HG03469 (cell line): ENCODE data around the gene ST6GALNAC6.
"Not testable (repeated sequence)": the region's sequence is repeated elsewhere in the genome, so short reads cannot be mapped to it uniquely, and the experiment has no call there.

Source experiments
- ATAC-seq: cut with Tn5 transposase; IDR thresholded peaks from one replicate; pipeline ENCODE4 v1.9.1; 2021; ENCODE audit warnings: mild to moderate bottlenecking, moderate library complexity, moderate number of reproducible peaks; ENCODE audit not compliant: unreplicated experiment

Gene ST6GALNAC6

GRCh38 chr9:127858041-127858512, 41.3 kb downstream of the ST6GALNAC6 start:
- no peak for ATAC-seq

- no peak for ATAC-seq
These were observed 42.1 kb downstream of the ST6GALNAC6 start for GRCh38 chr9:127857278-127857677.

DNA sequence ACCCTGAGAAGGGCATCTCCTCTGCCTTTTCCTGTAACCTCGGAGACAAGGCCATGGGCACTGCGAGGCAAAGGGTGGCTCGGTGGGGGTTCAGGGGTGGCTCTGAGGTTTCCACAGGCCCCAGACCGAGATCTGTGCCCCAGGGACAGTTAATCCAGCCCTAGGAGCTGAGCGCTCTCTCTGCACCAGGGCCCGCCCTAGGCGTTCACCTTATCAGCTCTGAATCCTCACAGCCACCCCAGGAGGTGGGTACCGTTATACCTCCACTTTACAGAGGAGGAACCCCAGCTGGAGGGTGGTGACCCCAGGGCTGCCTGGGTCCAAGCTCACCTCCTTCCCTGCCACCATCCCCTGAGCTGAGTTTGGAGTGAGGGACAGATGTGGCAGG, 42.7 kb downstream of the ST6GALNAC6 start:
- ATAC-seq: no peak

- ATAC-seq: no peak
These were observed 43.2 kb downstream of the ST6GALNAC6 start for GRCh38 chr9:127856094-127856728.

GRCh38 chr9:127855522-127855921, 43.9 kb downstream of the ST6GALNAC6 start:
- no peak for ATAC-seq

- ATAC-seq: no peak
These were observed 44.4 kb downstream of the ST6GALNAC6 start for GRCh38 chr9:127854960-127855359.

GRCh38 chr9:127854184-127854806, 45.1 kb downstream of the ST6GALNAC6 start, which contains the start of gene ENG:
Gene ENG (minus strand): TSS chr9:127854658. CDS start chr9:127854355, 303 bp downstream.
- no peak for ATAC-seq

DNA sequence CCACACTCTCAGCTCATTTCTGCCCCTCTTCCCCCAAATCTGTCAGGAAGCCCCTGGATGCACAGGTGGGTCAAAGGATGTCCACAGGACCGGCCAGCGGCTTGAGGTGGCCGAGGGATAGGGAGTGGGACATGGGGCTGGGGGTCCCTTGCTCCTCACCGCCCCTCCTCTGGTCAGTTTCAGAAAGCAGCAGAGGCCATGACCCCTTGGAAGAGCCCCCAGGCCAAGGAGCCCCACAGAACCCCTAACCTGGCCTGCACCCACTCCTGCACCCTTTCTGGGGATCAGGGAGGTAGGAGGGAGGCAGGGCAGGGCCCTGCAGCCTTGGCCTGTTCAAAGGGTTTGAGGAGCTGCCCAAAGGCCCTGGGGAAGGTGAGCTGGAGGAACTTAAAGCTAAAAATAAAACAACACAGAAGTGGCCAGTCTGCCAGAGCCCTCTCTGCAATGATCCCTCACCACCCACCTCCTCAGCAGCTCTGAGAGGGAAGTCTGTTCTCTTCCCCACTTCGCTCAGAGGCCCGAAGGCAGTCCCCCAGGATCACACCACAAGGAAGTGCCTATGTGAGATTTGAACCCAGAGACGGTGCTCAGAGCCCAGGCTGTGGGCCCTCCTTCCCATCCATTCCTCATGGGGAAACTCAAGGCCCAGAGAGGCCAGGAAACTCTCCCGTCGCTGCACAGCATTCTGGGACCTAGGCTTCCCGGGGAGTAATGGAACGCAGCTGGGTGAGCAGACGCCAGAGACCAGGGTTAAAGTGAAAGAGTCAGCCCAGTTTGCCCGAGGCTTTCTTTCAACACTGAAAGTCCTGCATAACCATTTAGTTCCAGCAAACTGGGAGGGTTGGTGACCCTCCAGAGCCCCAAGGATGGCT, 45.9 kb downstream of the ST6GALNAC6 start:
- no peak for ATAC-seq

GRCh38 chr9:127852829-127853228, 46.6 kb downstream of the ST6GALNAC6 start:
- no peak for ATAC-seq

DNA sequence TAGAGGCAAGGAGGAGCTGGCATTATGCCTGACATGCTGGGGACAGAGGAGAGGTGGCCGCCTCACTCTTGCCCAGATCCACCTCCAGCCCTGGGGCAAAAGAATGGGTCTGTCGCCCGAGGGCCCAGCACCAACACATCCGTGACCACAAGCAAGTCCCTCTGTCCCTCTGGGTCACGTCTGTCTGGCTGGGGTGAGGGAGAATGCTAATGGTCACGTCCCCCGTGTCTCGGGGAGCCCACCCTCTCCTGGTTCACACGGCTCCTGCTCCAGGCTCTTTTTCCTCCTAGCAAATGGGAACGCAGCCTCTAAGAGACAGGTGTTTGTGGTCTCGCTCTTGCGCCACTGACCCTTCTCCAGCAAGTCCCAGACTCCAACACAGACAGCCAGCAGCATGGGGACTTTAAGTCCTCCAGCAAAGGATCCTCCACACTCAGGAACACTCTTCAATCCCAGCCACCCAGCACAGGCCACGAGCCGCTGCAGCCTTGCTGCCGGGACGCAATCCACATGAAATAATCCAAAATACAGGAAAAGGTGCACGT, 49.0 kb downstream of the ST6GALNAC6 start:
- no peak for ATAC-seq

DNA sequence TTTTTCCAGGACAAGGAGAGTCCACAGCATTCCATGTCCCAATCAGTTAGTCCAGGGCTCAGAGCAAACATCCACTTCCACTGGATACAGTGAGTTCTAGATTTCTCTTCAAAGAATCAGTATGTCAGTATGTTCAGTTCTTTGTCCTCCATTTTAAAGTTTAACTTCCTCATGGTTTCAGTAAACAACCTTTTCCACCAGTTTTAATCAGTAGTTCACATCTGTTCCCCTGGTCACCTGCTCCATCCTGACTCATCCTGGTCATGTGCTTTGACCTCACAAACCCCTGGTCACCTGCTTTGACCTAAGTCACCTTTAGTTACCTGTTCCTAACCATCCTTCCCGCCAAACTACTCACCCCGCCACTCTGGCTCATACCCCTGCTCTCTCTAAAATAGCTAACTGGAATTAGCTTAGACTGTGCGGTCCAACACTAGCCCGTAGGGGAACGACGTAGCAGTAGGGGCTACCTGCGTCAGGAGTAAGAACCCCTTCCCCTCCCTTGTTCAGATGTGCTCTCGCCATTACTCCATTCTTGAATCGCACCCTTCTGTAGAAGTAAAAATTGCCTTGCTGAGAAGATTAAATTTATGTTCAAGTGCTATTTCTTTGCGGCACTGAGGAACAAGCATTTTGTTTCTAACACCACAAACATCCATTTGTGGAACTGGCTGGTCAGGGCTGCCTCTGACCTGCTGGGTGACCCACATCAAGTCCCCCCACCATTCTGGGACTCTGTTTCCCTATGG, 50.5 kb downstream of the ST6GALNAC6 start:
- no peak for ATAC-seq

GRCh38 chr9:127847833-127848755, 51.3 kb downstream of the ST6GALNAC6 start:
- no peak for ATAC-seq

GRCh38 chr9:127847178-127847510, 52.3 kb downstream of the ST6GALNAC6 start:
- no peak for ATAC-seq

DNA sequence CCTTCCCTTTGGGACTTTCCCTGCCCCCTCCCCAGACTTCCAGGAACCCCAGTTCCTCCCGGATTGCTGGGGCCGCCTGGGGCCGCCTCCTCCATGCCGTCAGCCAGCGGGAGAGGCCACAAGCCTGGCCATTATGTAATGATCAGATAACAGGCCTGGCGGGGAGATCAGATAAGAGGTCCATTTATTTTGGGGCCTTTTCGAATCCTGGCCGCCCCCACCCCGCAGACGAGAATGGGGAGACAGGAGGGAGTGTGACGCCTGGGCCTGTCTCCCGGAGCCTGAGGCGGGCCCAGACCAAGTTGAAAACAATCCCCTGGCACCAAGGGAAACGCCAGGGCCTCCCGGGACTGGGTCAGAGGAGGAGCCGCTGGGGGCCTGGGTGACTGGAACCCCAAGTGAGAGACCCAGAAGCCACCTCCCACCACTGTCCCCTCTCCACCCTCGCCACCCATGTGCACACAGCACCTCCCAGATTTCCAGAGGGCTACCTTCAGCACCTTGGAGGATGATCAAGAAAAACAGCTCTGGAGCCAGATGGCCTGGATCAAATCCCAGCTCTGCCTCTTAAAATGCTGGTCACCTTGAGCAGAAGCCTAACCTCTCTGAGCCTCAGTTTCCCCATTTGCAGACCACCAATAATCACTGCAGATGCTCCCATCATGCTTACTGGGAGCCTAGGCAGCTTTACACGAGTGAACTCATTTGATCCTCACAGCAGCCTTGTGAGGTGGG, 52.8 kb downstream of the ST6GALNAC6 start:
- no peak for ATAC-seq

DNA sequence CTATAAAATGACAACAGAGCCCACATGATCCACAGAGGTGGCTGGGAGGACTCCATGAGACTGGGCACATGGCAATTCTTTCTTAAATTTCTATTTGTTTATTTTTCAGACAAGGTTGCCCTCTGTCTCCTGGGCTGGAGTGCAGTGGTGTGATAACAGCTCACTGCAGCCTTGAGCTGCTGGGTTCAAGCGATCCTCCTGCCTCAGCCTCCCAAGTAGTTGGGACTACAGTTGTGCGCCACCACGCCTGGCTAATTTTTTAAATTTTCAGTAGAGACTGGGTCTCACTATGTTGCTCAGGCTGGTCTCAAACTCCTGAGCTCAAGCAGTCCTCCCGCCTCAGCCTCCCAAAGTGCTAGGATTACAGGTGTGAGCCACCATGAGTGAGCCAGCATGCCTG, 53.8 kb downstream of the ST6GALNAC6 start:
- not testable (repeated sequence) for ATAC-seq

GRCh38 chr9:127844821-127845359, 54.5 kb downstream of the ST6GALNAC6 start:
- no peak for ATAC-seq

GRCh38 chr9:127841087-127841835, 58.1 kb downstream of the ST6GALNAC6 start:
- no peak for ATAC-seq
